ENCODE measurements around the gene MT1B. TPM values are rescaled to one million over a fixed set of nuclear protein-coding genes. Genes with fewer than 3 reads are reported as not detected.
"Not testable (repeated sequence)": the region's sequence is repeated elsewhere in the genome, so short reads cannot be mapped to it uniquely, and the experiment has no call there.

Gene MT1B
- total RNA-seq, 6 experiments from 2014 or later = 1.6 to 7.7 (median 2.2) TPM; not detected in 3

DNA sequence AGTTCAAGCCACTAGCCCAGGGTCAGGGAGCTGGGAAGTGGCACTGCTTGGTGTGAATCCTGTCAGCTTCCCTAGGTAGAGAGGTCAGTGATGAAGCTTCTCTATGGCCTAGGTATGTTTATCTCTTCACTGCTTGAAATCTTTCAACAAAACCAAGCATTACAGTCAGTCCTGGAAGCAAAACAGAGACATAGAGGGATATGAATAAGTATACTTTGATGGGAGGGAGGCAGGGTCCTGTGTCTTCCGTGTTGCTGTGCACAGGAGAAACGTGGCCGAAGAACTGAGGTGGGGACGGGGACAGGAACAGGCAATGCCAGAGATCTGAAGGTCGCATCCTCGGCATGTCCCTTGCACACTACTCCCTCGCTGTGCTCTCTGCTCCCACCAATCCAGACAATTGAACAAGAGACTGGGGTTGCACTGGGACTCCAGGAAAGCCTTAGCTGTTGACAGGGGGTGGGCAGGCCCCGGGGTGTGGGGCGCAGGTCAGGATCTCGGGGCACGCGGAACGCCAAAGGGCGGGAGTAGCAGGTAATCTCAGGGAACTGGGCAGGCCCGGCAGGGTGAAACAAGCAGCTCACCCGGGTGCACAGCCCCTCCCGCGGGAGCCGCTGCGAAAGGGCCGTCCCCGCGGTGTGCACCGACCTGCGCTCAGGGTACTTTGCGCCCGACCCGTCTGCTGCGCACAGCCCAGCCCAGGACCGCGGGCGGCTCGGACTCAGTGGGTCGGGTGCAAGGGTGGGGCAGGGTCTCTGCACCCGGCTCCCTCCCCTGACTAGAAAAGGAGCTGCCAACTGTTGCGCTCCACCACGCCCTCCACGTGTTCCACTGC is 17.5 kb downstream of the MT1B start, which contains the start of gene MT1H:
Gene MT1H, plus strand, starts transcription at position 810 of the 835 bp plus-strand sequence. CDS start 71 bp downstream, outside the sequence.
- H3K27ac ChIP-seq = peak within 1 kb of the TSS in 2 of 3 donors; percentile 69 to 88
- 59% methylated on average over 9 of the region's 38 CpGs for WGBS (ENCODE audit: insufficient coverage, low coverage, low lambda C conversion rate, missing lambda C conversion rate)
- intact Hi-C loops (cut with DNase I) = no loop called here
- H3K36me3 ChIP-seq = no peaks in the 10 kb centered on the region
- H3K4me3 ChIP-seq = peak within 1 kb of the TSS; percentile 18 to 85 (median 73)
- peaks cover 0 to 9% (median 0%) of the 10 kb centered on the region in 4 donors for H3K4me1 ChIP-seq
- TF ChIP-seq, protein P1, sequence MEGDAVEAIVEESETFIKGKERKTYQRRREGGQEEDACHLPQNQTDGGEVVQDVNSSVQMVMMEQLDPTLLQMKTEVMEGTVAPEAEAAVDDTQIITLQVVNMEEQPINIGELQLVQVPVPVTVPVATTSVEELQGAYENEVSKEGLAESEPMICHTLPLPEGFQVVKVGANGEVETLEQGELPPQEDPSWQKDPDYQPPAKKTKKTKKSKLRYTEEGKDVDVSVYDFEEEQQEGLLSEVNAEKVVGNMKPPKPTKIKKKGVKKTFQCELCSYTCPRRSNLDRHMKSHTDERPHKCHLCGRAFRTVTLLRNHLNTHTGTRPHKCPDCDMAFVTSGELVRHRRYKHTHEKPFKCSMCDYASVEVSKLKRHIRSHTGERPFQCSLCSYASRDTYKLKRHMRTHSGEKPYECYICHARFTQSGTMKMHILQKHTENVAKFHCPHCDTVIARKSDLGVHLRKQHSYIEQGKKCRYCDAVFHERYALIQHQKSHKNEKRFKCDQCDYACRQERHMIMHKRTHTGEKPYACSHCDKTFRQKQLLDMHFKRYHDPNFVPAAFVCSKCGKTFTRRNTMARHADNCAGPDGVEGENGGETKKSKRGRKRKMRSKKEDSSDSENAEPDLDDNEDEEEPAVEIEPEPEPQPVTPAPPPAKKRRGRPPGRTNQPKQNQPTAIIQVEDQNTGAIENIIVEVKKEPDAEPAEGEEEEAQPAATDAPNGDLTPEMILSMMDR (IDR thresholded peaks at IDR 0.05) = no peak
- no peak for TF ChIP-seq POLR2A (IDR thresholded peaks at IDR 0.05)
- ATAC-seq (peak; percentile 53 to 82 (median 67)), DNase-seq (peak; percentile 80 to 98 (median 97))
- H3K9me3 ChIP-seq = no peaks in the 10 kb centered on the region
- no peaks in the 10 kb centered on the region for H3K27me3 ChIP-seq

DNA sequence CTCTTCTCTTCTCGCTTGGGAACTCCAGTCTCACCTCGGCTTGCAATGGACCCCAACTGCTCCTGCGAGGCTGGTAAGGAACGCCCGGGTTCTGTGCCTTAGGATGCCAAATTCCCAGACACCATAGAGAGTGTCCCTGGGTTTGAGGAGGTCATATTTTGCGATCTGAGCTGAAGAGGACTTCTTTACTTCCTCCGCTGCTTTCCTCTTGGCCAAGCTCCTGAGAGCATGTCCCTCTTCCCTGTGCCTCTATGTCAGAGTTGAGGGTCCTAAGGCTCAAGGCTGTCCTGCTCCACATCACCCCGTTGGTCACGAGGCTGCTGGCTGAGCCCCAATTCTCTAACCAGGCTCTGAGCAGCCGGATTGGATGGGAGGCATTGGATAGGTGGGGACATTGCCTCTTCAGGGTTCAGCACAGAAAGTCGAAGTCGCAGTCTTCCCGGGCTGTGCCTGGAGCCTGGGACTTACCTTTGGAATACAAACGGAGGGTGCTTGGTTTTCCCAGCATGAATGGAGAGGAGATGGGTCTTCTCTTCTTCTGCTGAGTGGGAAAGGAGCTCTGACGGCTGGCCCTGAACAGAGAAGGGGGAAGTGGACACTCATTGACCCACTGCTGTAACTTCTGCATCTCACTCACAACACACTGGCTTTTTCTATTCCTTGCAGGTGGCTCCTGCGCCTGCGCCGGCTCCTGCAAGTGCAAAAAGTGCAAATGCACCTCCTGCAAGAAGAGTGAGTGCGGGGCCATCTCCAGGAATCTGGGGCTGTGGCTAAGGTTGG is 18.3 kb downstream of the MT1B start:
- TF ChIP-seq POLR2A (IDR thresholded peaks at IDR 0.05) = no peak
- TF ChIP-seq, protein P1 (IDR thresholded peaks at IDR 0.05) = no peak
- Histone ChIP-seq H3K4me1 (peaks cover 0 to 9% (median 0%) of the 10 kb centered on the region in 4 donors), H3K27ac (peak overlapping the region in 2 of 3 donors; percentile 69 to 88), H3K4me3 (peak overlapping the region; percentile 18 to 85 (median 73)), H3K36me3 (no peaks in the 10 kb centered on the region), H3K27me3 (no peaks in the 10 kb centered on the region), H3K9me3 (no peaks in the 10 kb centered on the region)
- intact Hi-C loops (cut with DNase I) = no loop called here
- peak in 2 of 3 donors; percentile 72 to 74 for DNase-seq
- WGBS (ENCODE audit: insufficient coverage, low coverage, low lambda C conversion rate, missing lambda C conversion rate) = 30% methylated on average over 14 of the region's 19 CpGs
- ATAC-seq = peak in 1 of 4 donors; percentile 2

DNA sequence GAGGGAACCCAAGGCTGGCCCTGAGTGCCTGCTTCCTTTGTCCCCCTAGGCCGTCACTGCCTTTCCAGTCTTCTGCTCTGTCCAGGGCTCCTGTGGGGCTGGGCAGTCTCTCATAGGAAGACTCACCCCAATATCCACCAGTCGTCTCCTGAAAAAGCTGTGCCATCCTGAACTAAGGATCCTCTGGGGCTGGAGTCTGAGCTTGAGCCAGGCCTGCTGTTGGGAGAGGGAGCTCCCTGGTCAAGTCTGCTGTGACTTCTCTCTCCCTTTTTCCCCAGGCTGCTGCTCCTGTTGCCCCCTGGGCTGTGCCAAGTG is 18.9 kb downstream of the MT1B start:
- intact Hi-C loops (cut with DNase I) = no loop called here
- TF ChIP-seq, protein P1 (IDR thresholded peaks at IDR 0.05) = no peak
- TF ChIP-seq POLR2A (IDR thresholded peaks at IDR 0.05) = no peak
- no peaks in the 10 kb centered on the region for H3K36me3 ChIP-seq
- ATAC-seq (no peak), DNase-seq (no peak)
- H3K4me3 ChIP-seq = peak overlapping the region; percentile 18 to 85 (median 73)
- peak overlapping the region in 2 of 3 donors; percentile 69 to 88 for H3K27ac ChIP-seq
- peaks cover 0 to 9% (median 0%) of the 10 kb centered on the region in 4 donors for H3K4me1 ChIP-seq
- H3K9me3 ChIP-seq = no peaks in the 10 kb centered on the region
- H3K27me3 ChIP-seq = no peaks in the 10 kb centered on the region
- WGBS (ENCODE audit: insufficient coverage, low coverage, low lambda C conversion rate, missing lambda C conversion rate) = no CpG with 5 or more reads among the region's 2 CpGs

DNA sequence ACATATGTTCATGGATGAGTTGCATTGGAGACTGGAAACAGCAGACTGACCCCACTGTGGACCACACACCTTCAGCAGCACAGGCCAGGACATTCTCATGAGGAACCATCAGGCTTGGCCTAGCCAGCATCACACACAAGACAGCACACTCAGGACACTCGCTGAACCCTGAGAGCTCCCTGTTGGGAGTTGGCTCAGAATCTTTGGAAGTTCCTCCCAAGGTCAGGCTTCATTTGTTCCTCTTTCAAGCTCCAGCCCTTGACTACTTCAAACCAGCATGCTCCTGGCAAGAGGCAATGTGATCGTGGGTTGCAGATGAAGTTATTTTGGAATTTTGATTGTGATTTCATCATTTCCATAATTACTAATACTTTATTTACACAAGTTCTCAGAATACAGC is 20.0 kb downstream of the MT1B start:
- peak overlapping the region in 1 of 3 donors; percentile 73 for H3K4me3 ChIP-seq
- ATAC-seq, DNase-seq: not testable (repeated sequence)

DNA sequence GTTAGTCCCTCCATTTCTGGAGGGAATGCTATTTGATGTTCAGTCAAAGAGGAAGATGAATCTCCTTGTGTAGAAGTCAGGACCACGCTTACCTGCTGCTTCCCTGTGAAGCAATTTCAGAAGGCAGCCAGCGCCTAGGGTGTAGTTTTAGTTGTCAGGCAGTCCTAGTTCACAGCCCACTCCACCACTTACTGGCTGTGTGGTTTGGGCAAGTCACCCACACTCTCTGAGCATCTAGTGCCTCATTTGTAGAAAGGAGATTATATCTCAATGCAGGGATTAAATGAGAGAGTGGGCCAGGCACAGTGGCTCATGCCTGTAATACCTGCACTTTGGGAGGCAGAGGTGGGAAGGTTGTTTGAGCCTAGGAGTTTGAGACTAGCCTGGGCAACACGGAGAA is 20.5 kb downstream of the MT1B start:
- H3K27me3 ChIP-seq; ATAC-seq; DNase-seq; H3K36me3 ChIP-seq; H3K4me1 ChIP-seq; H3K9me3 ChIP-seq; H3K4me3 ChIP-seq; intact Hi-C loops (cut with DNase I): not testable (repeated sequence)
- peak overlapping the region in 1 of 3 donors; percentile 88 for H3K27ac ChIP-seq
- 77% methylated on average over 3 of the region's 3 CpGs for WGBS (ENCODE audit: insufficient coverage, low coverage, low lambda C conversion rate, missing lambda C conversion rate)

More for the DNA sequence above, 20.0 kb downstream of the MT1B start:
- H3K27me3 ChIP-seq; intact Hi-C loops (cut with DNase I); H3K36me3 ChIP-seq; H3K9me3 ChIP-seq; H3K4me1 ChIP-seq: not testable (repeated sequence)
- H3K27ac ChIP-seq = peak overlapping the region in 1 of 3 donors; percentile 88
- WGBS (ENCODE audit: insufficient coverage, low coverage, low lambda C conversion rate, missing lambda C conversion rate) = 14% methylated on average over 1 of the region's 2 CpGs

Measured in right lobe of liver (tissue), 6 donors.